Stimulated activated CD8-positive, alpha-beta memory T cell treated with anti-CD3 and anti-CD28 coated beads, Interleukin-15, amount 100 ng/mL, for 4 hours (primary cell): Measurements from ENCODE around the gene PPP2R5B.

ENCODE experiments used
- DNase-seq, 2 donors: peaks; one replicate each; pipeline ENCODE4 v3.0.0-alpha.2; 2020; ENCODE audit warnings: low read depth in 2 of 2

Gene PPP2R5B

DNA sequence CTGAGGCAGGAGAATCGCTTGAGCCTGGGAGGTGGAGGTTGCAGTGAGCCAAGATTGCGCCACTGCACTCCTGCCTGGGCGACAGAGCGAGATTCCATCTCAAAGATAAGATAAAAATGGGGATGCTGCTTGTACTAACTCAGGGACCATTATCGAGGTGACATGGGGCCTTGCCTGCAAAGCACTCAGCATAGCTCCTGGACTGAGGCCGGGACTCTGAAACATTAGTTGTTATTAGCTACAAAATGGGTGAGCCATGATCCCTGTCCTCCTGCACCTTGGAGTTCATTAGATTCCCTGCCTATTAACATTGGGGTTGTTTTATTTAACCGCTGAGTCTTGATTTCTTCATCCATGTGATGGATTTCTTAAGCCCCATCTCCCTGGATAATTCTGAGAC is 5.1 kb downstream of the PPP2R5B start:
- DNase-seq = no peak

DNA sequence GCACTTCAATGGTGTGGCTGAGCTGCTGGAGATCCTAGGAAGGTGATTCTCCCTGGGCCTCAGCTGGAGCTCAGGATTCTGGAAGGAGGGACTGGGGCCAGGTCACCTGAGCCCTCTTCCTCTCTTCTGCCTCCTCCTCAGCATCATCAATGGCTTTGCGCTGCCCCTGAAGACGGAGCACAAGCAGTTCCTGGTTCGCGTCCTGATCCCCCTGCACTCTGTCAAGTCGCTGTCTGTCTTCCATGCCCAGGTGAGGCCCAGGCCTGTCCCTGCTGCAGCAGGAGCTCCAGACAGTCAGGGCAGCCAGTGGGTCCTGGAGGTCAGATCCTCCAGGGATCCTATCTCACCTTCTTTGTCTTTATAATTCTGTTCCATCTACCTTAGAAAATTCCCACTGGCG is 5.9 kb downstream of the PPP2R5B start:
- no peak for DNase-seq

DNA sequence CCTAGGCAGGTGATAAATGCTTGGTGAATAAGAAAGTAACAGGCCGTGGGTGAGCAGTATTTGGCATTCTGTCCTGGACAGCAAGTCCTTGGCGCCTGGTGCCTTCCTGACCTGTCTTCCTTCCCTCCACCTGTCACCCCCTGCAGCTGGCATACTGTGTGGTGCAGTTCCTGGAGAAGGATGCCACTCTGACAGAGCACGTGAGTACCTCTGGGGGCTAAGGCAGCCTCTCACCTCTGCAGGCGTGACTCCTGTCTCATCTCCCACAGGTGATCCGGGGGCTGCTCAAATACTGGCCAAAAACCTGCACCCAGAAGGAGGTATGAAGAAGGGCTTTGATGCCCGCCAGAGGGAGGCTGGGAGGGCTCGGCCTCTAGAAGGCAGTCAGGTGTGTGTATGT is 6.8 kb downstream of the PPP2R5B start:
- DNase-seq = no peak

DNA sequence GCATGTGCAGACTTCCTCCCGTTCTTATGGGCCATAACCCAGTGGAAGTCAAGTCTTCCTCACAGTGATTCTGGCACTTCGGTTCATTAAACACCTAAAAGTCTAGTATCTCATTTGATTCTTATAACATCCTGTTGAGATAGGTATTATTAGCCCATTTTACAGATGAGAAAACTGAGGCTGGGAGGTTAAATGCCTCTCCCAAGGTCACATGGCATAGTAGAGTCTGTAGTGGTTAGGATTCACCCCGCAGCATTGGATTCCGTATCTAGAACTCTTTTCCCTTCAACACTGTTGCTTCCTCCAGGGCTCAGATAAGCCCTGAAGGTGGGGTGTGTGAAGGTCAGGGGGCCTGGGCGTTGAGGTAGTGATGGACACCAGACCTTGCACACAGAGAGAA is 7.8 kb downstream of the PPP2R5B start:
- DNase-seq = no peak

DNA sequence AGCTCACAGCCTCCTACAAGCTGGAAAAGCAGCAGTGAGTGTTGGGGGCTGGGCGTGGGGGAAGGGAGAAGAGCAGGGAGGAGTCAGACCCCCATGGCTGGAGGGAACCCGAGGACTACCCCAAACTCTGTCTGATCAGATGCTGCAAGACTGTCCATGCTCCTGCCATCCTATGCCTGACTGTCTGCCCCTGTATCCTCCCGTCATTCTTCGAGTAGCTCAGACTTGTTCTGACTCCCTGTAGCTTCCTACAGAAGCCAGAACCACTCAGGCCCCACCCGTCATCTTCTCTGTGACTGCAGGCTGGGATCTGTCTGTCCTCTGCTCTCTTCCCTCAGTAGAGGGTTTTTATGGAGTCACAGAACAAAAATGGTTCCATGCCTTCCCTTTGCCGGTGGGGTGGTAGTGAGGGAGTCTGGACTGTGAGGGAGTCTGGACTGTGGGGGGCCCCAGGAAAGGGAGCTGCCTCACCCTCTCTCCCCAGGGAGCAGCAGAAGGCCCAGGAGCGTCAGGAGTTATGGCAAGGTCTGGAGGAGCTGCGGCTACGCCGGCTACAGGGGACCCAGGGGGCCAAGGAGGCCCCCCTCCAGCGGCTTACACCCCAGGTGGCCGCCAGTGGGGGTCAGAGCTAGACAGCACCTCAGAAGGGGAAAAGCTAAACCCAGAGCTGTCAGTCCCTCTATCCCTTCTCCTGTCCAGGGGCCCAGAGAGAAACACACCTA is 8.9 kb downstream of the PPP2R5B start:
- DNase-seq = no peak

DNA sequence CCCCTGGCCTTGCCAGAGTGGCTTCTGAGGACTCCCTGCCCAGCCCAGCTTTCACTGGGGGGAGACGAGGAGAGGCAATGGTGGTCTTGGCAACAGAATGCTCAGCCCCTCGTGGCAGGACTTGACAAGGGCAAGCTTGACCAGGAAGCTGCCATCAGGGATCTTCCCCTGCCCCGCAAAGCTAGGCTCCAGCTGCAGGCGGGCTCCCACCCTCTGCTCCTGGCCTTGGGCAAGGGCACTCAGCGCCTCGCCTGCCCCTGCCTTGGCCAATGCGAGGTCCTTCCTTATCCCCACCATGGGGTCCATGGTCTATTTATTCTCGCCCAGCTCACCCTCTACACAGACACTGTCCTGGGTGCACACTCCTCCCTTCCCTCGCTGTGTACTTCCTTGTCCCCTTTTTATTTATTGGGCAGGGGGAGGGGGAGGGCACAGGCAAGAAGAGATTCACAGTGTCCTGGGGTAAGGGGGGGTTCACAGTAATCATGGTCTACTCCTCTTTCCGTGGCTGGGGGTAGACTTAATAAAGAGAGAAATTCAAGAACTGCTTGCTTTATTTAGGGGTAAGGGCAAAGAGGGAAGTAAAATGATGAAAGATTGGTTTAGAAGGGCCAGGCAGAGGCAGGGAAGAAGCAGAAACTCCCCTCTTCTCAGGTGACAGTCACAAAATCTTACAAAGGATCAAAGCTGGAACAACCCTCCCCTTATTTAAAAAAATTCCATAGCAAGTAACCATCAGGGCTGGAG is 9.6 kb downstream of the PPP2R5B start:
- no peak for DNase-seq

DNA sequence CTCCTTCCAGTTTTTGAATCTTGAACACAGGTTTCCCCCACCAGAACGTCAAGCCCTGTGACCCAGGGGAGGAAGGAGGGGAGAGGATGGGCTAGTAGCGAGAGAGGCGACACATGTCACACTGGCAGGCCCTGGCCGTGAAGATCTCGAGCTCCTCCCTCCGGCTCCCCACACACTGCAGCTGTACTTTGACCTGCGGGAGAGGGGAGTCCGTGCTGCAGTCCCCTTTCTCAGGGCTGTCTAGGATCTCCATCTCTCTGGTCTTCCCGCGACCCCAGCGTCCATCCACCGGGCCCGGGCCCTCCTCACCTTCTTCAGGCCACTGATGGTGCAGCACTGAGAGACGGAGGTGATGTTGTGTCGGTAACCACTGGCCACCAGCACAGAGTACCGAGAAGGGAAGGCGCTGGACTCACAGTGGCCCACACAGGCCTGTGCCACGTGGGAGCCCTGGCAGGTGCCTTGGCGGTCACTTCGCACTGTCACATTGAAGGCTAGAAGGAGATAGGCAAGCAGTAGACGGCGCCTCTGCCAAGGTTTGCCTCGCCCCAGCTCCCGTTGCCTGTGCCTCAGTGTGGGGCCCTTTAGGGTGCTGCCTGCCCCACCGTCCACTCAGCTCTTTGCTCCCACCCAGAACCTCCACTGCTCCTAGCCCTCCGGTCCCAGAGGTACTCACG is 10.3 kb downstream of the PPP2R5B start:
- no peak for DNase-seq

DNA sequence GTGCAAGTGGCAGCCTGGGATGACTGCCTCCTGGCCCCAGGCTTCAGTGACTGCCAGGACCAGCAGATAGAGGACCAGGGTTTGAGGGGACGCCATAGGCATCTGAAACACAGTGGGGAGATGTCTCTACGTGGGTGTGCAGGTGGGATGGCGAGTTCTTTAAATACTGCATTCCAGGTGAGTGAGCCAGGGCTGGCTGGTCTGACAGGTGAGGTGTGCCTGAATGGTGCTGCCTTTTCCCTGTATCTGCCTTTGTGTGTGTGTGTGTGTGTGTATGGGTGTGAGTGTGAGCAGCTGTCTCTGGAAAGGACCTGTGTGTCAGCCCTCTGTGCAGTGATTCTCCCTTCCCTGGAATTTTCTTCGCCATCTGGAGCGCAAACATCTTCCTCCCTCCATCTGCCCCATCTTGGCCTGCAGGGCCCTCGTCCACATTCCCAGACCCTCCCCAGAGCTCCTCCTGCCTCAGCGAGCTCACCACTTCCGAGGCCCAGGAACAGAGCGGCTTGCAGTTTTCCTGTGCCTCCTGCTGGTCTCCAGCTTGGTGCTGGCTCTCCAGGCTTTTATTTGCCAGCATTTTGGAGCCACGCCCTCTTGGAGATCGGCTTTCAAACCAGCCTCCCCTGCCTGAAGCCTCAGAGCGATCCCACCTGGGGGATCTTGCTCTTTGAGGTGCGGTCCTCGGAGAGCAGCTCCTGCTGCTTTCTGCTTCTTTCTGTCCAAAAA is 11.0 kb downstream of the PPP2R5B start, which contains the start of gene GPHA2:
TSS of gene GPHA2 (minus strand) at position 535 of the 723 bp plus-strand sequence. CDS start at position 102, 433 bp downstream.
- no peak for DNase-seq

DNA sequence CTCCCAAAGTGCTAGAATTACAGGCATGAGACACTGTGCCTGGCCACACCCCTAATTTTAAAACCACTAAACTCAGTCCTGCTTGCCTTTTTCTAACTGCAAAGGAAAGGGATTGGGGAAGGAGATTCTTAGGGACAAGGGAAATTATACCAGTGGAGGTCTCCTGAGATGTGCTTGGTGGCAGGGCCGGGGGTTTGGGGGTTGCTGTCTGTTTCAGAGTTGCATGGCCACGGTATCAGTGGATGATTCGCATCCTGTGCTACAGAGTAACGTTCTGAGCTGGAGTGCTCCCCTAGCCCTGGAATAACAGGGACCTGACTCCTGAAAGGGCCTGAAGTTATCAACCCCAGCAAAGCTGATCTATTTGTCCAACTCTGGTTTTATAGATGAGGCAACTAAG is 12.1 kb downstream of the PPP2R5B start:
- no peak for DNase-seq

DNA sequence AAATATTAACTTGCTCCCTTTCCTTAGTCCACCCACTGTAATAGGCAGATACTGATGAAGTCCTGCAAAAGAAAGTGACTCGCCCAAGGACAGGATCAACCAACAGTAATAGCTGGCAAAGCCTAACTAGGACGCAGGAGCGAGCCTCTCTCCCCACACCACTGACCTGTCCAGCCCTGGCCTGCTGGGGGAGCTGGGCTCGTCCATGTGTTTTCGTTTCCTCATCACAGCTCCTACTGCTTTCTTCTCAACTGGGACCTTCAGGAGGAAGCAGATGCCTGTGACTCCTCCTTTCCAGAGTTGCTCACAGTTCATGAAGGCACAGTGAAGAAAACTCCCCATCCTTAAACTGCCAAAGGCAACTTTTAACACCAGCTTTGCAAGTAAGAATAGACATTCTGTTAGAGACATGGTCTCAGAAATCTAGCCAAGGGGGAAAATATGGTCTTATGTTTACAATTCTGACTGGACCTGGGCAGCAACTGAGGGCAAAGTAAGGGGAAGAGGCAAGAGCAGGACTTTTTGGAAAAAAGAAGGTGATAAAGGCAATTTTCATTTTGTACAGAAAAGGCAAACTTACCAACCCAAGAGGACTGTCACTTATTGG is 22.8 kb downstream of the PPP2R5B start:
- DNase-seq = no peak

DNA sequence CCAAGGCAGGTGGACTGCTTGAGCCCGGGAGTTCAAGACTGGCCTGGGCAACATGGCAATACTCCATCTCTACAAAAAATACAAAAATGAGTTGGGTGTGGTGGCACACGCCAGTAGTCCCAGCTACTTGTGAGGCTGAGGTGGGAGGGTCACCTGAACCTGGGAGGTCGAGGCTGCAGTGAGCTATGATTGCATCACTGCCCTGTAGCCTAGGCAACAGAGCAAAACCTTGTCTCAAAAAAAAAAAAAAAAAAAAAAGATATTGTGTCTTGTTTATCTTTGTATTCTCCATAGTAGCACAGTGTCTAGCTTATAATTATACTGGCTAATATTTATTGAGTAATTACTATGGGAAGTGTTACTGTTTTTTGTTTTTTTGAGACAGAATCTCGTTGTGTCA is 27.0 kb downstream of the PPP2R5B start:
- DNase-seq = no peak

DNA sequence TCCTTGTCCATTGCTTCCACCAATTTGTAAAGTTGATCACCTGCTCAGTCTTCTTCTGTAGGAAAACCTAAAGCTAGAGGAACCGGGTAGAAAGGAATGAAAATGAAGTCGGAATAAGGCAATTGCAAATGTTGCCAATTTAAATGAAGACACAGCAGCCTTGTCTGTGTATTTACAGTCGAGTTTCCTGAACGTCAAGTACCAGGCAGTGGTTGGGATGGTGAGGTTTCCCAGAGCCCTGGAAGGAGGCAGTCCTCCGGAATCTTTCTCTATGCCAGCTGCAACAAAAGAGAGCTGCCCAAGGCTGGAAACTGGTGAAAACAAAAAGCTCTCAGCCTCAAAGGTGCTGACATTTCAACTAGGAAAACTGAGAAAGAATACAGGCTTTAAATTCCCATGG is 29.7 kb downstream of the PPP2R5B start:
- DNase-seq = no peak

DNA sequence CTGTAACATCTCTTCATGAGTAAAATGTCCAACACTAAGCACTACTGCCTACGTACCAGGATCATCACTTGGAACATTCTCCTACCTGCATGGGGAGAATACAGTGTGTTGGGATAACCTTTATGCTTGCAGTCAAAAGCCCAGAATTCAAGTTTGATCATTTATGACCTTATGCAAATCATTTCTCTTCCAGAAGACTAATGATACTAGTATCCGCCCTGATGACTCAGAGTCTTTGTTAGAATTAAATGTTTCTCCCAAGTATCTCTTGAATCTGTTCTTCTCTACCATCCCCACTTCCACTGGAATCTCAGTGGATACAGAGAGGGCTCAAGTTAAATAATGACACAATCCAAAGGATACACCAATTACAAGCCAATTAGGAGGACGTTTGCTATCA is 35.0 kb downstream of the PPP2R5B start:
- DNase-seq = no peak

DNA sequence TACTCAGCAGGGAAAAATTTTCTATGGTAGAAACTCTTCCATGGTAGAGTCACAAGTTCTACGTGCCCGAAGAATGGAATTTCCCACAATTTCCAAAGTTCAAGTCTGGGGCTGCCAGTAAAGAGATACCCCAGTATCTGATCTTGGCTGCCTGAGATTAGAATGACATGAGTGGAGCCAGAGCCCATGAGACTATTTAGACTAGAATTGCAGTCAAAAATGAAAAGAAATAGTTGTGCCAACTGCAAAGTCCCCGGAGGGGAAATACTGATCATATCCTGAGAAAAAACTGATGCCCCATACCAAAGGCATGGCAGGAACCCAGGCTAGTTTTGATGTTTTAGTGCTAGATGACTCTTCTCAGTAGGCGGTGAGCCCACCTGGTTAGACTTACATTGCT is 36.2 kb downstream of the PPP2R5B start:
- no peak for DNase-seq

DNA sequence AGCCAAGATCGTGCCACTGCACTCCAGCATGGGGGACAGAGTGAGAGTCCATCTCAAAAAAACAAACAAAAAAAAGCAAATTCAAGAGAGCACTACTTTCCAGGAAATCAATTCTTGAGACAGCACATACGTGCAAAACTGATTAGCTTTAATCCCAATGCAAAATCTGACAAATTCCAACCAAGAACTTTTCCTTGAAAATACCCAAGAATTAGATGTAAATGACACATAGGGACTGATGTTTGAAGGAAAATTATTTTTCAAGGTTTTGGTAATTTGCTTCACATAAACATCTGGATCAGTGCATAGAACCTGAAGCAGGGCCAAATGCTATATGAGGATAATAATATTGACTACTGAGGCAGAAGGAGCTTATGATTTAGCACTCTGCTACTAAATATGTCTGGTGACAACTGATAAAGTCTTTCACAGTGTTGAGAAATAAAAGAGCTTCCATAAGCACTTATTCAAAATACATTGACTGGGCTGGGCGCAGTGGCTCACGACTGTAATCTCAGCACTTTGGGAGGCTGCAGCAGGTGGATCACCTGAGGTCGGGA is 38.7 kb downstream of the PPP2R5B start:
- DNase-seq = no peak

DNA sequence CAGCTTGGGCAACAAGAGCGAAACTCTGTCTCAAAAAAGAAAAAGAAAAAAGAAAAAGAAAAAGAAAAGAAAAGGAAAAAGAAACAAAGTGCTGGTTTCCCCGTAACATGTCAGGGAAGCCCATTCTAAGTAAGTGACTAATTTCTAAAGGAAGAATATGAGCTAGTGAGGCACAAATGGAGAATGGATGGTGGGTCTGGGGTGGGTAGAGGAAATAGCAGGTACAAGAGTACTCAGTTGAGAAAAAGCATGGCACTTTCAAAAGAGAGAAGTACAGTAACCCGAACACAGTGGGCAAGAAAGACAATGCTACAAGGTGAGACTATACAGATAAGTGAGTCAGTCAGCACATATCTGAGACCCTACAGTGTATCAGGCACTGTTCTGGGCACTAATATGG is 42.9 kb downstream of the PPP2R5B start:
- no peak for DNase-seq

DNA sequence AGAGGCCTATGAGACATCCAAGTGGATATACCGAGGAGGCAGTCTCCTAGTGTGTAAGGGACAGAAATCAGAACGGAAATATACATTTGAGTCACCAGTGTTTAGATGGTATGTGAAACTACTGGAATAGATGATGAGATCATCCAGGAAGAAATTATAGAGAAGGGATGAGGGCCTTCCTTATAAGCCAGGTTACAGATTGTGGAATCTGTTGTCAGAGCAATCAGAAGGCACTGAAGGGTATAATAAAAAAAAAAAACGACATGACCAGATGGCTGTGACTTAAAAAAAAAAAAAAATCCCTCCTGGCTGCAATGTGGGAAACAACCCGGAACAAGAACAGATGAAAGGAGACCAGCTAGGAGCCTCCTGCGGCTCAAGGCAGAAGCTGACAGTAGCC is 44.7 kb downstream of the PPP2R5B start:
- no peak for DNase-seq

DNA sequence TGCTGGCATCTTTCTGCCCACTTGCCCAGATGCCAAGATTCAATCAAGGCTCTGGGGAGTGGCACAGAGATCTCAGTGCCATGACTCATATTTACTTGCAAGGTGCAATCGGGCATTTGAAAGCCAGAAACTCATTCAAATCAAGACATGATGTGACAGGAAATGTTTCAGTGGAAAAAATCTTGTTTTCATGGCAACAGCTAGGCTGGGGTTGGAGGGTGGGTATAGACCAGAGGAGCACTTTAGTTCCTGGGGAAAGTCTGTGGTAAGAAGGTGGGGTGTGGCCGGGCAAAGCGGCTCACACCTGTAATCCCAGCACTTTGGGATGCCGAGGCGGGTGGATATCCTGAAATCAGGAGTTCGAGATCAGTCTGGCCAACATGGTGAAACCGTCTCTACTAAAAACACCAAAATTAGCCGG is 46.3 kb downstream of the PPP2R5B start:
- no peak for DNase-seq

DNA sequence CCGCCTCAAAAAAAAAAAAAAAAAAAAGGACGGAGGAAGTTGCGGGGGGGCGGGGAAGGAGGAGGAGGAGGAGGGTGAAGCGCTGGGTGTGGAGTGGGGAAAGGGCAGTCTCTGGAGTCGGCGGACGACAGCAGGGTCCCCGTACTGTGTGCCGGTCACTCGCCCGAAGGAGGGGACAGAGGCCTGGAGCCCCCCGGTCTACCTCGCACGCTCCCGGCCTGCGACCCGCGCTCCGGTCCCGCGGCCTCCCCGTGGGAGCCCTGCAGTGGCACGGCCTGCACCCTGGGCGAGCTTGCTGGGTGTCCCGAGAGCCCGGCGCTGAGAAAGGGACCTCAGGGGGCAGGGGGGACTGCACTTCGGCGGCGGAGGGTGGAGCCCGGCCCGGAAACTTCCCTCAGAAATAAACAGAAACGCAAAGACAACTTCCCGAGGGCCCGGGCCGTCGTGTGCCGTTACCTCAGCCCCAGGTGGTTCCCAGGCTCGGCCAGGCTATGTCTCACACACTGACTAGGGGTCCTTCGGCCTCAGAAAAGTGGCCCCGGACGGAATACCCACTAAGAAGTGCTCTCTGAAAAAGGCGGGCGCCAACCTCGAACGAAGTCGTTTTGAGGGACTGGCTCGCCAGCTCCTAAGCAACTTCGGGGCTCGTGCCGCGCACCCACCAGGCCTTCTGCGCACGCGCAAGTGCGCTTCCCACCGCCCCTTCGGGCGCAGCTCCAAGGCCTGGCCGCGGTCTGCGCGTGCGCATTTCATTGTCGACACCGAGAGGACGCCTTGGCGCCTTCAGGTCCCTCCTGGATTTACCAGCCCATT is 47.1 kb downstream of the PPP2R5B start, which contains the start of gene MAJIN:
TSS of gene MAJIN (minus strand) at position 688 of the 813 bp plus-strand sequence. CDS start 12,703 bp downstream, outside the sequence.
- DNase-seq = peak; percentile 69 to 71

DNA sequence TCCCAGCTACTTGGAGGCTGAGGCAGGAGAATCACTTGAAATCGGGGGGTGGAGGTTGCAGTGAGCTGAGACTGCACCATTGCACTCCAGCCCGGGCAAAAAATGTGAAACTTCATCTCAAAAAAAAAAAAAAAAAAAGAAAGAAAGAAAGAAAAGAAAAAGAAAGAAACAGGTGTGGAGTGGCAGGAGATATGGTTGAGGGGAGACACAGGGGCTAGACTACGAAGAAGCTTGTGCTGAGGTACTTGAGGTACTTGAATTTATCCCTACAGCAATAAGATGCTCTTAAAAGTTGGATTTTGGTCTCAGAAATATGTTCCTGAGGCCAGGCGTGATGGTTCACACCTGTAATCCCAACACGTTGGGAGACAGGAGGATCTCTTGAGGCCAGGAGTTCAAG is 49.6 kb downstream of the PPP2R5B start:
- no peak for DNase-seq
